ENCODE measurements around the gene UNC13D.
A peak's percentile ranks its signal among the peaks of the same experiment; 100 is the strongest.

UNC13D gene

DNA sequence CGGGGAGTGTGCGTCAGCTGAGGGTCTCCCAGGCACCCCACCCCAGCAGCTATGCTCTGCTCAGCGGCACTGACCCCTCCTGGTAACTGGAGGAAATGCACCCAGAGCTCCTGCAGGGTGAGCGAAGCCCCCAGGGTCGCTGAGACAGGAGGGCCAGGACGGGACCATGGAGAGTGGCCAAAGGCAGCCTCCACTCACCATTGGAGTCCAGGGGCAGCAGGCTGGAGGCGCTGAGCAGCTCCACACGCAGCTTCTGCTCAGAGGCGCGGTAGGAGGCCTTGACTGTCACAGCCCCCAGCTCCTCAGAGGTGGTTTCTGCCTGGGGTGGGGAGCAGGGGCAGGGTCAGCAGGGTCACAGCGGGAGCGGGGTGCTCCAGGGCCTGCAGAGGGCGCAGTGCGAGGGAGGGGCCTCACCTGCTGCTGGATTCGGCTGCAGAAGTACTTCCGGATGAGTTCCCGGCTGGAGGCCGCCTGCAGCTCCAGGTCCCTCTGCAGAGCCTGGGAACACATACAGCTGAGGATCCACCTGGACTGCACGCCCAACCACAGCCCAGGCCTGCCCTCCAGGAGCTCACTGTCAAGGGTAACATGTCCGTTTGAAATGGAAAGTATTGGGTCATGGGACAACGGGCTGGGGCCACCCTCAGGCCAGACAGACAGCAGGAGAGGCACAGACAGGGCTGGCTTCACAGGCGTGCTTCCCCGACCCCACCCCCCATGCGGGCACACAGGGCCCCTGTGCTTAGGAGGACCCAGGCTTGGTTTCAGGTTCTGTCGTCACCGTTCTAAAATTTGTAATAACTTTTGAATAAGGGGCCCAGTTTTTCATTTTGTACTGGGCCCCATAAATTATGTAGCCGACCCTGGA is 13.8 kb downstream of the UNC13D start:
- TF ChIP-seq YY1 (IDR thresholded peaks at IDR 0.05; ENCODE audit: low read depth) (no peak), ZBTB7A (IDR thresholded peaks at IDR 0.05; ENCODE audit: low read depth) (peak; percentile 93), EP300 (IDR thresholded peaks at IDR 0.05; ENCODE audit: borderline replicate concordance) (no peak), RAD21 (IDR thresholded peaks at IDR 0.05; ENCODE audit: low read depth) (peak; percentile 46; the same call in 1 of the 2 replicates), EGR1 (IDR thresholded peaks at IDR 0.05) (no peak), TAF1 (IDR thresholded peaks at IDR 0.05; ENCODE audit: low read depth) (no peak), CREB1 (IDR thresholded peaks at IDR 0.05; ENCODE audit: low read depth) (no peak)
- TF ChIP-seq, protein P1, sequence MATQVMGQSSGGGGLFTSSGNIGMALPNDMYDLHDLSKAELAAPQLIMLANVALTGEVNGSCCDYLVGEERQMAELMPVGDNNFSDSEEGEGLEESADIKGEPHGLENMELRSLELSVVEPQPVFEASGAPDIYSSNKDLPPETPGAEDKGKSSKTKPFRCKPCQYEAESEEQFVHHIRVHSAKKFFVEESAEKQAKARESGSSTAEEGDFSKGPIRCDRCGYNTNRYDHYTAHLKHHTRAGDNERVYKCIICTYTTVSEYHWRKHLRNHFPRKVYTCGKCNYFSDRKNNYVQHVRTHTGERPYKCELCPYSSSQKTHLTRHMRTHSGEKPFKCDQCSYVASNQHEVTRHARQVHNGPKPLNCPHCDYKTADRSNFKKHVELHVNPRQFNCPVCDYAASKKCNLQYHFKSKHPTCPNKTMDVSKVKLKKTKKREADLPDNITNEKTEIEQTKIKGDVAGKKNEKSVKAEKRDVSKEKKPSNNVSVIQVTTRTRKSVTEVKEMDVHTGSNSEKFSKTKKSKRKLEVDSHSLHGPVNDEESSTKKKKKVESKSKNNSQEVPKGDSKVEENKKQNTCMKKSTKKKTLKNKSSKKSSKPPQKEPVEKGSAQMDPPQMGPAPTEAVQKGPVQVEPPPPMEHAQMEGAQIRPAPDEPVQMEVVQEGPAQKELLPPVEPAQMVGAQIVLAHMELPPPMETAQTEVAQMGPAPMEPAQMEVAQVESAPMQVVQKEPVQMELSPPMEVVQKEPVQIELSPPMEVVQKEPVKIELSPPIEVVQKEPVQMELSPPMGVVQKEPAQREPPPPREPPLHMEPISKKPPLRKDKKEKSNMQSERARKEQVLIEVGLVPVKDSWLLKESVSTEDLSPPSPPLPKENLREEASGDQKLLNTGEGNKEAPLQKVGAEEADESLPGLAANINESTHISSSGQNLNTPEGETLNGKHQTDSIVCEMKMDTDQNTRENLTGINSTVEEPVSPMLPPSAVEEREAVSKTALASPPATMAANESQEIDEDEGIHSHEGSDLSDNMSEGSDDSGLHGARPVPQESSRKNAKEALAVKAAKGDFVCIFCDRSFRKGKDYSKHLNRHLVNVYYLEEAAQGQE (IDR thresholded peaks at IDR 0.05; ENCODE audit: low read depth): no peak

DNA sequence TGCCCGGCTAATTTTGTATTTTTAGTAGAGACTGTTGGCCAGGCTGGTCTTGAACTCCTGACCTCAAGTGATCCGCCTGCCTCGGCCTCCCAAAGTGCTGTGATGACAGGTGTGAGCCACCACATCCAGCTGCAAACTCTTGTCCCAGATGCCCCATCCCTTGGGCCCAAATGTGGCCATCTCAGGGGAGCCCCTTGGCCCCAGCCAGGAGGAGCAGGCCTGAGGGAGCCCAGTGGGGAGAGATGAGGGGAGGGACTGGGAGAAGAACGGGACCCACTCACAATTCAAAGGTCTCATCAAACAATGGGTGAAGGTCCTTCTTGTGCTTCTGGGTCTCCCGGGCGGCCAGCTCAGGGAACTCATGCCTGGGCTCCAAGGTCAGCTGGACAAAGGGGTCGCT is 14.5 kb downstream of the UNC13D start:
- TF ChIP-seq CREB1 (IDR thresholded peaks at IDR 0.05; ENCODE audit: low read depth) (no peak), YY1 (IDR thresholded peaks at IDR 0.05; ENCODE audit: low read depth) (no peak), EGR1 (IDR thresholded peaks at IDR 0.05) (no peak), ZBTB7A (IDR thresholded peaks at IDR 0.05; ENCODE audit: low read depth) (no peak), CEBPB (IDR thresholded peaks at IDR 0.05) (no peak)
- TF ChIP-seq, protein P1 (IDR thresholded peaks at IDR 0.05; ENCODE audit: low read depth): no peak

DNA sequence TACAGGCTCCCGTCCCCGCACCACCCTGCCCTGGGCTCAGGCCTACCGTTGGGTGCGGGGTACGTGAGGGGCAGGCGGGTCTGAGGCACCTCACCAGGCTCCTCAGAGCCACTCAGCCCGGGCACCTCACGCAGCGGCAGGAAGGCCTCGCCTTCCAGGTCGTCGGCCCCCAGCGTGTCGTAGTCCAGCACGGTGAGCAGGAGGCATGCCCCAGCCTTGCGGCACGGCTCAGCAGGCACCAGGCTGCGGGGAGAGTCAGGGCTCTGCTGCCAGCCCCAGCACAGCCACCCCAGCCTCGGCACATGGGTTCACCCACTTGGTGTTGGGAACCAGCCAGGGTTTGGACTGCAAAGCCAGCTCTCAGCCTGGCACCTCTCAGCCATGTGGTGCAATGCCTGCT is 15.5 kb downstream of the UNC13D start:
- TF ChIP-seq, protein P2, sequence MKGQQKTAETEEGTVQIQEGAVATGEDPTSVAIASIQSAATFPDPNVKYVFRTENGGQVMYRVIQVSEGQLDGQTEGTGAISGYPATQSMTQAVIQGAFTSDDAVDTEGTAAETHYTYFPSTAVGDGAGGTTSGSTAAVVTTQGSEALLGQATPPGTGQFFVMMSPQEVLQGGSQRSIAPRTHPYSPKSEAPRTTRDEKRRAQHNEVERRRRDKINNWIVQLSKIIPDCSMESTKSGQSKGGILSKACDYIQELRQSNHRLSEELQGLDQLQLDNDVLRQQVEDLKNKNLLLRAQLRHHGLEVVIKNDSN (IDR thresholded peaks at IDR 0.05): no peak
- no peak for TF ChIP-seq RAD21 (IDR thresholded peaks at IDR 0.05; ENCODE audit: low read depth)

DNA sequence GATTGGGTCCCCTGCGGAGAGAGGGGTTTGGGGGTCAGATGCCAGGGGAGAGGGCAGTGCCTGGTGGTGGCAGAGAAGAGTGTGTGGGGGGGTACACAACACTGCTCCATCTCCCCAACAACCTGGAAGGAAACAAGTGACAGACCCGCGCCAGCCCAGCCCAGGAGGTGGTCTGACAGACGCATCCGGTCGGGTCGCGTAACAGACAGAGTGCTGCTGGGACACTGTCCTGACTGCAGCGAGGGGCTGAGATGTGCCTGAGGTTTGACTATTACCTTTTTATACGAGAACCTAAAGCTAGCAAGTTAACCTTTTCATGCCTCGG is 16.2 kb downstream of the UNC13D start:
- no peak for TF ChIP-seq RAD21 (IDR thresholded peaks at IDR 0.05; ENCODE audit: low read depth)
- no peak for TF ChIP-seq CREB1 (IDR thresholded peaks at IDR 0.05; ENCODE audit: low read depth)
- TF ChIP-seq TEAD4 (IDR thresholded peaks at IDR 0.05): no peak
- TF ChIP-seq ZBTB7A (IDR thresholded peaks at IDR 0.05; ENCODE audit: low read depth): no peak
- TF ChIP-seq, protein P1 (IDR thresholded peaks at IDR 0.05; ENCODE audit: low read depth): no peak
- TF ChIP-seq FOXM1 (IDR thresholded peaks at IDR 0.05; ENCODE audit: borderline replicate concordance, low read depth): no peak
- TF ChIP-seq, protein P2 (IDR thresholded peaks at IDR 0.05): no peak
- TF ChIP-seq EP300 (IDR thresholded peaks at IDR 0.05; ENCODE audit: borderline replicate concordance): no peak
- TF ChIP-seq TAF1 (IDR thresholded peaks at IDR 0.05; ENCODE audit: low read depth): no peak
- no peak for TF ChIP-seq EGR1 (IDR thresholded peaks at IDR 0.05)
- no peak for TF ChIP-seq CEBPB (IDR thresholded peaks at IDR 0.05)
- no peak for TF ChIP-seq NFIC (IDR thresholded peaks at IDR 0.05)
- no peak for TF ChIP-seq YY1 (IDR thresholded peaks at IDR 0.05; ENCODE audit: low read depth)
- TF ChIP-seq TCF12 (IDR thresholded peaks at IDR 0.05; ENCODE audit: low read depth): no peak
- TF ChIP-seq, protein P3, sequence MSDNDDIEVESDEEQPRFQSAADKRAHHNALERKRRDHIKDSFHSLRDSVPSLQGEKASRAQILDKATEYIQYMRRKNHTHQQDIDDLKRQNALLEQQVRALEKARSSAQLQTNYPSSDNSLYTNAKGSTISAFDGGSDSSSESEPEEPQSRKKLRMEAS (IDR thresholded peaks at IDR 0.05): no peak

Data from Ishikawa (cell line).